ENCODE measurements around the gene LCN12. TPM values are rescaled to one million over a fixed set of nuclear protein-coding genes. Genes with fewer than 3 reads are reported as not detected.

LCN12 gene
- total RNA-seq, 1 experiment from 2014 or later, result 2.1 TPM

DNA sequence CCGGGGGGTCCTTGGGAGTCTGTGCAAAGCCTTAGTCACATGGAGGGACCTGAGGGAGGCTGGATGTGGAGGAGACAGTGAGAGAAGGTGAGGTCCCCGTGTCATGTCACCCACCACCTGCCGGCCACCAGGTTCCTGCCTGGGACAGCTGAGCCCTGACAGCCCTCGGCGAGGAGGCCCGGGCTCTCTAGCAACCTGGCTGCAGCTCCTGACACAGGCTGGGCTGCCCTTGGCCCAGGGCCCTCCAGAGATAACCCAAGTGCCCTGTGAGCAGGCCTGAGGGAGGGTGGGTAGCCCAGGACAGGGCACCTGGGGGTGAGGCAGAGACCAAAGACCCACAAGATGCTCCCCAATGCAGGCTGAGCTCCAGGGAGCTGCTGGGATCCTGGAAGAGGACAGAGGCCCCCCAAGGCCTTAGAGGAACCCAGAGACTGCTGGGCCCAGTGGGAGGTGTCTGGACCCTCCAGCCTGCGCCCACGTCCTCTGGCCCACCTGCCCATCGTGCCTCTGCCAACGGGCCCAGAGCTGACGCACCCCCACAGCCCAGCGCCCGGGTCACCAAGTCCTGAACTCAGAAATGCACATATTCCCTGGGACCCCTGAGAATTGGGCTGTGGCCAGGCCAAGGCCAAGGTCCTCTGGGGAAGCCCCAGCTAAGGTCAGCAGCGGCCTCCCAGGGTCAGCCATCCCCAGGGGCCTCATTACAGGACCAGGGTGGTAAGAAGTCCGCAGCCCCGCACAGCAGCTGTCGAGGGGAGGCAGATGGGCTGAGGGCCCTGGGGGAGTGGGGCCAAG, 16.5 kb downstream of the LCN12 start:
- TF ChIP-seq, protein P1, sequence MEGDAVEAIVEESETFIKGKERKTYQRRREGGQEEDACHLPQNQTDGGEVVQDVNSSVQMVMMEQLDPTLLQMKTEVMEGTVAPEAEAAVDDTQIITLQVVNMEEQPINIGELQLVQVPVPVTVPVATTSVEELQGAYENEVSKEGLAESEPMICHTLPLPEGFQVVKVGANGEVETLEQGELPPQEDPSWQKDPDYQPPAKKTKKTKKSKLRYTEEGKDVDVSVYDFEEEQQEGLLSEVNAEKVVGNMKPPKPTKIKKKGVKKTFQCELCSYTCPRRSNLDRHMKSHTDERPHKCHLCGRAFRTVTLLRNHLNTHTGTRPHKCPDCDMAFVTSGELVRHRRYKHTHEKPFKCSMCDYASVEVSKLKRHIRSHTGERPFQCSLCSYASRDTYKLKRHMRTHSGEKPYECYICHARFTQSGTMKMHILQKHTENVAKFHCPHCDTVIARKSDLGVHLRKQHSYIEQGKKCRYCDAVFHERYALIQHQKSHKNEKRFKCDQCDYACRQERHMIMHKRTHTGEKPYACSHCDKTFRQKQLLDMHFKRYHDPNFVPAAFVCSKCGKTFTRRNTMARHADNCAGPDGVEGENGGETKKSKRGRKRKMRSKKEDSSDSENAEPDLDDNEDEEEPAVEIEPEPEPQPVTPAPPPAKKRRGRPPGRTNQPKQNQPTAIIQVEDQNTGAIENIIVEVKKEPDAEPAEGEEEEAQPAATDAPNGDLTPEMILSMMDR (conservative IDR thresholded peaks at IDR 0.05), result no peak
- no peak overlapping the region for H3K18ac ChIP-seq (ENCODE audit: insufficient read length, low read depth, low read length)
- WGBS (ENCODE audit: extremely low coverage, insufficient read length, low lambda C conversion rate), result no CpG with 5 or more reads among the region's 17 CpGs
- no peaks in the 10 kb centered on the region for H3K79me1 ChIP-seq (ENCODE audit: insufficient read depth, low read depth, low read length, poor library complexity, severe bottlenecking)
- no peak overlapping the region for H2AFZ ChIP-seq (ENCODE audit: low read length)
- no peak overlapping the region for H2BK20ac ChIP-seq (ENCODE audit: low read depth, low read length, poor library complexity, severe bottlenecking)
- no peak overlapping the region for H3K27ac ChIP-seq (ENCODE audit: insufficient read length, low read depth, low read length)
- no peak overlapping the region for H3K4me2 ChIP-seq (ENCODE audit: insufficient read depth, insufficient read length, low read length)
- no peak overlapping the region for H2BK12ac ChIP-seq (ENCODE audit: insufficient read length, low read depth, low read length)
- no peak overlapping the region for H3T11ph ChIP-seq (ENCODE audit: low read length)
- Mint-ChIP-seq H3K27ac (no peak overlapping the region), H3K4me1 (peaks cover 7 to 12% of the 10 kb centered on the region in 2 experiments), H3K36me3 (ENCODE audit: insufficient read depth in 1 of 3, low read depth in 3 of 3) (no peaks in the 10 kb centered on the region), H3K4me3 (no peak overlapping the region), H3K27me3 (ENCODE audit: low read depth) (peaks cover 16% of the 10 kb centered on the region), H3K9me3 (no peaks in the 10 kb centered on the region)
- H4K91ac ChIP-seq (ENCODE audit: insufficient read length, low read depth, low read length), result no peak overlapping the region
- no peak overlapping the region for H2BK15ac ChIP-seq (ENCODE audit: low read depth, low read length)
- H3K23ac ChIP-seq (ENCODE audit: insufficient read length, low read depth, low read length), result no peak overlapping the region
- H4K8ac ChIP-seq (replicated peaks; ENCODE audit: insufficient read length, low read depth, low read length), result no peak overlapping the region
- H3K23me2 ChIP-seq (ENCODE audit: insufficient read length, low read depth, low read length, poor library complexity, severe bottlenecking), result no peaks in the 10 kb centered on the region
- H3K4ac ChIP-seq (ENCODE audit: low read depth, low read length), result no peak overlapping the region
- H3K56ac ChIP-seq (ENCODE audit: insufficient read length, low read depth, low read length), result no peak overlapping the region
- no peak overlapping the region for H3K9ac ChIP-seq (ENCODE audit: extremely low read depth, insufficient read length, low read length)
- no peak overlapping the region for H2AK5ac ChIP-seq (ENCODE audit: insufficient read length, low read length)
- no peaks in the 10 kb centered on the region for H4K20me1 ChIP-seq (ENCODE audit: control insufficient read depth, insufficient read depth, insufficient read length)
- H2BK5ac ChIP-seq (ENCODE audit: insufficient read length, low read length), result no peak overlapping the region
- no peak overlapping the region for H4K5ac ChIP-seq (ENCODE audit: insufficient read length, low read depth, low read length)
- no peak overlapping the region for H2BK120ac ChIP-seq (ENCODE audit: low read depth, low read length, poor library complexity, severe bottlenecking)
- DNase-seq, result no peak
- no peaks in the 10 kb centered on the region for H3K9me3 ChIP-seq (ENCODE audit: control insufficient read depth, low read depth, low read length)
- no peak overlapping the region for H3K14ac ChIP-seq (ENCODE audit: insufficient read depth, low read length)
- peaks cover 2% of the 10 kb centered on the region; the same call in 1 of the 2 replicates for H3K4me1 ChIP-seq (ENCODE audit: insufficient read depth, low read length)
- H3K79me2 ChIP-seq (ENCODE audit: insufficient read depth, low read length), result no peaks in the 10 kb centered on the region
- H3K27me3 ChIP-seq (ENCODE audit: insufficient read depth, low read length), result no peaks in the 10 kb centered on the region
